ENCODE results near the gene RNF180. TPM values are rescaled to one million over a fixed set of nuclear protein-coding genes. Genes with fewer than 3 reads are reported as not detected.

RNF180 gene
- polyA plus RNA-seq, 2 of the 4 experiments (the other 2 are of a cell fraction), result 0.14 to 0.50 TPM

GRCh38 chr5:64301566-64301965 is 135.9 kb downstream of the RNF180 start:
- CTCF ChIA-PET, result no interaction called here
- DNase-seq (ENCODE audit: low read depth in 1 of 2, low spot score in 1 of 2) (no peak), ATAC-seq (no peak), FAIRE-seq (no peak)
- Histone ChIP-seq H3K4me3 (no peak overlapping the region), H3K4me2 (no peak overlapping the region), H3K4me1 (no peaks in the 10 kb centered on the region), H3K9me3 (no peaks in the 10 kb centered on the region), H3K27ac (no peak overlapping the region)
- POLR2A ChIA-PET, result no interaction called here
- no peak for TF ChIP-seq CHD4 (IDR thresholded peaks at IDR 0.05; ENCODE audit: borderline replicate concordance)
- TF ChIP-seq SREBF2 (IDR thresholded peaks at IDR 0.05), result no peak
- no peak for TF ChIP-seq FOSB (CRISPR knock-in tag; IDR thresholded peaks at IDR 0.05)
- TF ChIP-seq RNF2 (IDR thresholded peaks at IDR 0.05; ENCODE audit: borderline replicate concordance, low read depth), result no peak
- no peak for TF ChIP-seq EHMT2 (IDR thresholded peaks at IDR 0.05; ENCODE audit: low read depth)
- no peak for TF ChIP-seq RFX5 (IDR thresholded peaks at IDR 0.05)
- no peak for TF ChIP-seq PHF8 (IDR thresholded peaks at IDR 0.05; ENCODE audit: borderline replicate concordance, low read depth)
- no peak for TF ChIP-seq RCOR1 (IDR thresholded peaks at IDR 0.05; ENCODE audit: low read depth, low read length)
- TF ChIP-seq TP53 (CRISPR knock-in tag; IDR thresholded peaks at IDR 0.05), result no peak
- TF ChIP-seq ATOH8 (CRISPR knock-in tag; IDR thresholded peaks at IDR 0.05; ENCODE audit: low read depth), result no peak
- TF ChIP-seq NR3C1 (IDR thresholded peaks at IDR 0.05), result no peak
- TF ChIP-seq CBX8 (IDR thresholded peaks at IDR 0.05), result no peak
- no peak for TF ChIP-seq PBX3 (IDR thresholded peaks at IDR 0.05)
- TF ChIP-seq ZFP36 (IDR thresholded peaks at IDR 0.05; ENCODE audit: borderline replicate concordance, partially characterized antibody), result no peak
- TF ChIP-seq HMGXB4 (CRISPR knock-in tag; IDR thresholded peaks at IDR 0.05; ENCODE audit: borderline replicate concordance), result no peak
- TF ChIP-seq POLR2AphosphoS2 (conservative IDR thresholded peaks at IDR 0.05; ENCODE audit: low read length), result no peak

- DNase-seq (ENCODE audit: low read depth in 1 of 2, low spot score in 1 of 2) (no peak), ATAC-seq (no peak), FAIRE-seq (no peak)
- CTCF ChIA-PET, result no interaction called here
- WGBS (ENCODE audit: missing lambda C conversion rate), result 0% methylated on average over 1 of the region's 1 CpG
- H3K4me3 ChIP-seq, result no peak overlapping the region
- H3K9me3 ChIP-seq, result no peaks in the 10 kb centered on the region
- H3K27ac ChIP-seq, result no peak overlapping the region
- H3K4me1 ChIP-seq, result no peaks in the 10 kb centered on the region
- H3K4me2 ChIP-seq, result no peak overlapping the region
- POLR2A ChIA-PET, result no interaction called here
- TF ChIP-seq CHD4 (IDR thresholded peaks at IDR 0.05; ENCODE audit: borderline replicate concordance) (no peak), FOSB (CRISPR knock-in tag; IDR thresholded peaks at IDR 0.05) (no peak), HES2 (IDR thresholded peaks at IDR 0.05) (no peak), MAFK (IDR thresholded peaks at IDR 0.05; ENCODE audit: partially characterized antibody) (no peak), ZNF302 (CRISPR knock-in tag; IDR thresholded peaks at IDR 0.05) (no peak), JUNB (IDR thresholded peaks at IDR 0.05) (no peak), NR3C1 (IDR thresholded peaks at IDR 0.05) (no peak), ESRRA (IDR thresholded peaks at IDR 0.05; ENCODE audit: borderline replicate concordance, low read length) (no peak), CEBPB (IDR thresholded peaks at IDR 0.05) (no peak), EP300 (IDR thresholded peaks at IDR 0.05) (no peak), SMC3 (IDR thresholded peaks at IDR 0.05) (no peak), MYC (IDR thresholded peaks at IDR 0.05; ENCODE audit: borderline replicate concordance, low read length) (no peak)
These were observed 142.5 kb downstream of the RNF180 start for GRCh38 chr5:64308135-64308534.

All from A549 (cell line).